Retinal pigment epithelial cell (primary cell): ENCODE data around the gene CD14.

ENCODE experiments used
- DNase-seq: peaks from one replicate; pipeline ENCODE4 v3.0.0-alpha.2; 2010; ENCODE audit warnings: low read depth
- H3K4me3 ChIP-seq: 2 replicates; pipeline ENCODE4 v1.5.1; 2011; ENCODE audit warnings: mild to moderate bottlenecking, low read length, control low read depth, moderate library complexity
- CTCF ChIP-seq: conservative IDR thresholded peaks from 2 replicates; pipeline ENCODE4 v1.5.1; 2011; ENCODE audit warnings: low read depth, low read length, control low read depth, inconsistent platforms

CD14 gene

DNA sequence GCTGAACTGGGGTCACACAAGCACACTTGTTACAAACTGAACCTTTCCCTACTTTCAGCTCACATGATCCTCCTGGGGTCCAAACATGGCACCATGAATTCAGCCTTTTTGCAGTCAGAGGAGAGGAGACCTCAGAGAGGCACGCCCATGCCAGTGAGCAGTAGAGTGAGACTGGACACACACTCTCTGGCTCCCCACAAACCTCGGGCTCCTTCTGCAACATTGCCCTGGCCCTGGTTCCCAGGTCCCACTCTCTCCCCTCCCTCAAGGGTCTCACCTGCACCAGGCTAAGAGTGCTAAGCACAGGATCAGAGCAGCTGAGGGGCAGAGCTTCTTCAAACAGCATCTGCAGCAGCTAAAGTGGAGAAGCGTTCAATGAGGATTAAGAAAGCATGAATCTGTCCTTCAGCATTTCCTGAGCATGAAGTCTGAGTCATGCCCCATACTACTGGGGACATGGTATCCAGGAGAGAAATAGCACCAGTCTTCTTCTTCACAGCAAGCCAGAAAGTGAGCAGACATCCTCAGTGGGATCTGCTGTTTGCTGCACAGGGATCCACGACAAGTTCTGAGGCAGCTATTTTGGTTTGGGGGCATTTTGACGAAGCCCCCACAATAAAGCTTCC, 41.1 kb downstream of the CD14 start:
- no peak for TF ChIP-seq CTCF
- no peak overlapping the region for H3K4me3 ChIP-seq
- no peak for DNase-seq

DNA sequence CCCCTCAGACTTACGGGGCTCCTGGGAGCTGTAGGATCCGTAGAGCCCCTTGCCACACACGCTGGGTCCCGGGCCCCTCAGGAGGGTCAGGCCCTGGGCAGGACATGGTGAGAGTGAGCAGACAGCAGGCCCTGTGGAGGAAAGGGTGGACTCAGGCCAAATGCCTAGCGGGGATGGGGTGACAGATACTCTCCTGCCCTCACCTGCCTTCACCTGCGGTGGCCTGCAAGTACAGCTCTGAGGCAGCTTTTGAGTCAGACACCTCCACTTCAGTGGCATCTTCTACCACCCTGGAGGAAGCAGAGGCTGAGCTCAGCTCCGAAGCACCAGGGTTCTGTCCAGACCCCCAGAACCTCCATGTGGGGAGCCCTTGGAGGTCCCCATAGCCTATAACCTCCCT, 42.1 kb downstream of the CD14 start:
- no peak for TF ChIP-seq CTCF
- no peak for DNase-seq
- H3K4me3 ChIP-seq: no peak overlapping the region

DNA sequence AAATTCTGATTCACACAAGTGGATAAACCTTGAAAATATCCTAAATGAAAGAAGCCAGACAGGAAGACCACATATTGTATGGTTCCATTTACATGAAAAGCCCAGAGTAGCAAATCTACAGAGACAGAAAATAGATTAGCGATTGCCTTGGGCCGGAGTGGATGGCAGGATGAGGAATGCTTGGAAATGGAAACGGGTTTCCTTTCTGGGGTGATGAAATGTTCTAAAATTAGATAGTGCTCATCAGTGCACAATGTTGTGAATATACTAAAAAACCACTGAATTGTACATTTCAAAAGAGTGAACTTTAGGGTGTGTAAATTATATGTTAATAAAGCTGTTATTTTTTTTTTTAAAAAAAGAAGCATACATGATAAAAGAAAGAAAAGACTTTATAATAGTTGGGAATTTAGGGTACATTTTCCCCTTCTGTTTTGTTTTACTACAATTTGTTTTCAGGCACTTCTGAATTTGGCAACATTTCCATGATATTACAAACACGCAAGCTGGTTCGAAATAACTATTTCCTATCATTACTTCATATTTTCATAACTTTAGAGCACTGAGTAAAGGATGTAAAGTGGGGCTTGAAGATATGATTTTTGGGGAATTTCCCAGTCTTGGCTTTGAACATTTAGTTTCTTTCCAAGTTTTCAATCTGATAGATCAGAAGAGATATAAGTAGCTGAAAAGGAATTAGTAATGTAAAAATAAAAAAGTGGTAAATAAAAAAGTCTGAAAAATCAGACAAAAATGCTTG, 44.5 kb downstream of the CD14 start:
- no peak for TF ChIP-seq CTCF
- no peak overlapping the region for H3K4me3 ChIP-seq
- no peak for DNase-seq

- H3K4me3 ChIP-seq: no peak overlapping the region
- DNase-seq: no peak
- TF ChIP-seq CTCF: no peak
Measured at GRCh38 chr5:140587495-140587894, 45.5 kb downstream of the CD14 start.
